Loucy (cell line): ENCODE measurements around the gene RFNG.

Experiments
- H2AFZ ChIP-seq: fragments of 200-600 bp; sonication (generic); 2 replicates; pipeline ENCODE4 v1.6.0; 2016; ENCODE audit warnings: antibody characterized with exemption, mild to moderate bottlenecking, low read length, moderate library complexity
- H3F3A ChIP-seq: fragments of 200-600 bp; 2 replicates; pipeline ENCODE4 v1.6.0; 2016; ENCODE audit warnings: antibody characterized with exemption, low read depth, mild to moderate bottlenecking
- H3K27me3 ChIP-seq: fragments of 200-600 bp; sonication (generic); 2 replicates; pipeline ENCODE4 v1.6.1; 2014; ENCODE audit warnings: low read length, mild to moderate bottlenecking; ENCODE audit not compliant: insufficient read depth, poor library complexity, severe bottlenecking
- H3K36me3 ChIP-seq: fragments of 200-600 bp; sonication (generic); 2 replicates; pipeline ENCODE4 v1.6.1; 2016; ENCODE audit warnings: low read length; ENCODE audit not compliant: insufficient read depth
- H3K4me1 ChIP-seq: fragments of 200-600 bp; sonication (generic); 2 replicates; pipeline ENCODE4 v1.5.1; 2014; ENCODE audit warnings: low read length, mild to moderate bottlenecking; ENCODE audit not compliant: insufficient read depth, poor library complexity, severe bottlenecking
- H3K4me2 ChIP-seq: fragments of 200-600 bp; sonication (generic); 2 replicates; pipeline ENCODE4 v1.6.0; 2014; ENCODE audit warnings: antibody characterized with exemption, low read length, low read depth, mild to moderate bottlenecking; ENCODE audit not compliant: poor library complexity, severe bottlenecking
- H3K4me3 ChIP-seq: fragments of 200-600 bp; sonication (generic); 2 replicates; pipeline ENCODE4 v1.5.1; 2014; ENCODE audit warnings: low read length, mild to moderate bottlenecking, mixed read lengths; ENCODE audit not compliant: poor library complexity, severe bottlenecking
- H3K79me2 ChIP-seq: fragments of 200-600 bp; sonication (generic); 2 replicates; pipeline ENCODE4 v1.6.1; 2014; ENCODE audit warnings: low read length; ENCODE audit not compliant: insufficient read depth
- H3K9ac ChIP-seq: fragments of 200-600 bp; sonication (generic); 2 replicates; pipeline ENCODE4 v1.6.0; 2014; ENCODE audit warnings: mild to moderate bottlenecking, low read depth, low read length, moderate library complexity; ENCODE audit not compliant: poor library complexity, severe bottlenecking
- H3K9me2 ChIP-seq: fragments of 200-600 bp; sonication (generic); replicated peaks from 2 replicates; pipeline ENCODE4 v1.6.1; 2016; ENCODE audit warnings: low read depth, low read length, mixed read lengths
- H3K9me3 ChIP-seq: fragments of 200-600 bp; sonication (generic); 2 replicates; pipeline ENCODE4 v1.6.1; 2014; ENCODE audit warnings: mild to moderate bottlenecking, antibody characterized with exemption, low read length, low read depth; ENCODE audit not compliant: insufficient read depth
- H4K20me1 ChIP-seq: fragments of 200-600 bp; sonication (generic); 2 replicates; pipeline ENCODE4 v1.6.0; 2014; ENCODE audit warnings: antibody characterized with exemption, low read length, mild to moderate bottlenecking; ENCODE audit not compliant: insufficient read depth, poor library complexity, severe bottlenecking
- EZH2phosphoT487 ChIP-seq: fragments of 200-600 bp; IDR thresholded peaks from 2 replicates; pipeline ENCODE4 v1.6.1; 2018; ENCODE audit warnings: antibody characterized with exemption, mild to moderate bottlenecking, moderate library complexity, borderline replicate concordance
- TF ChIP-seq, protein P1 (sequence below): fragments of 200-600 bp; sonication (generic); conservative IDR thresholded peaks from 2 replicates; pipeline ENCODE4 v1.5.1; 2014; ENCODE audit warnings: mild to moderate bottlenecking, antibody characterized with exemption, low read length

The RFNG gene

DNA sequence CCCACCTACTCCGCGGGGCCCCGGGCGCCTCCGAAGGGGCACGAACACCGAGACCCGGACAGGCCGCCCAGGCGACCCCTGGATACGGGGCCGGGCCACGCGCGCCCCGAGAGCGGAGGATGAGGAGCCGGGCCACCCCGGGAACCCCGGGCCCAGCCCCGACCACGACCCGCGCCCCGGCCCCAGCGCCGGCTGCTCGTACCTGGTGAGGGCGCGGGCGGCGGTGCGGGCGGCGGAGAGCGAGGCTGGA lies 46.2 kb upstream of the RFNG start:
- Histone ChIP-seq H3F3A (no peaks in the 10 kb centered on the region), H2AFZ (no peak overlapping the region), H3K36me3 (peaks cover 25% of the 10 kb centered on the region; the same call in 1 of the 2 replicates), H3K9ac (peak overlapping the region; percentile 93), H3K4me2 (peak overlapping the region; percentile 96), H3K9me3 (no peaks in the 10 kb centered on the region), H3K27me3 (no peaks in the 10 kb centered on the region), H3K9me2 (no peaks in the 10 kb centered on the region), H3K4me3 (peak overlapping the region; percentile 86), H3K4me1 (peaks cover 24% of the 10 kb centered on the region), H4K20me1 (peaks cover 43% of the 10 kb centered on the region), H3K79me2 (peaks cover 63% of the 10 kb centered on the region)
- no peak for TF ChIP-seq EZH2phosphoT487
- TF ChIP-seq, protein P1, sequence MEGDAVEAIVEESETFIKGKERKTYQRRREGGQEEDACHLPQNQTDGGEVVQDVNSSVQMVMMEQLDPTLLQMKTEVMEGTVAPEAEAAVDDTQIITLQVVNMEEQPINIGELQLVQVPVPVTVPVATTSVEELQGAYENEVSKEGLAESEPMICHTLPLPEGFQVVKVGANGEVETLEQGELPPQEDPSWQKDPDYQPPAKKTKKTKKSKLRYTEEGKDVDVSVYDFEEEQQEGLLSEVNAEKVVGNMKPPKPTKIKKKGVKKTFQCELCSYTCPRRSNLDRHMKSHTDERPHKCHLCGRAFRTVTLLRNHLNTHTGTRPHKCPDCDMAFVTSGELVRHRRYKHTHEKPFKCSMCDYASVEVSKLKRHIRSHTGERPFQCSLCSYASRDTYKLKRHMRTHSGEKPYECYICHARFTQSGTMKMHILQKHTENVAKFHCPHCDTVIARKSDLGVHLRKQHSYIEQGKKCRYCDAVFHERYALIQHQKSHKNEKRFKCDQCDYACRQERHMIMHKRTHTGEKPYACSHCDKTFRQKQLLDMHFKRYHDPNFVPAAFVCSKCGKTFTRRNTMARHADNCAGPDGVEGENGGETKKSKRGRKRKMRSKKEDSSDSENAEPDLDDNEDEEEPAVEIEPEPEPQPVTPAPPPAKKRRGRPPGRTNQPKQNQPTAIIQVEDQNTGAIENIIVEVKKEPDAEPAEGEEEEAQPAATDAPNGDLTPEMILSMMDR: no peak

DNA sequence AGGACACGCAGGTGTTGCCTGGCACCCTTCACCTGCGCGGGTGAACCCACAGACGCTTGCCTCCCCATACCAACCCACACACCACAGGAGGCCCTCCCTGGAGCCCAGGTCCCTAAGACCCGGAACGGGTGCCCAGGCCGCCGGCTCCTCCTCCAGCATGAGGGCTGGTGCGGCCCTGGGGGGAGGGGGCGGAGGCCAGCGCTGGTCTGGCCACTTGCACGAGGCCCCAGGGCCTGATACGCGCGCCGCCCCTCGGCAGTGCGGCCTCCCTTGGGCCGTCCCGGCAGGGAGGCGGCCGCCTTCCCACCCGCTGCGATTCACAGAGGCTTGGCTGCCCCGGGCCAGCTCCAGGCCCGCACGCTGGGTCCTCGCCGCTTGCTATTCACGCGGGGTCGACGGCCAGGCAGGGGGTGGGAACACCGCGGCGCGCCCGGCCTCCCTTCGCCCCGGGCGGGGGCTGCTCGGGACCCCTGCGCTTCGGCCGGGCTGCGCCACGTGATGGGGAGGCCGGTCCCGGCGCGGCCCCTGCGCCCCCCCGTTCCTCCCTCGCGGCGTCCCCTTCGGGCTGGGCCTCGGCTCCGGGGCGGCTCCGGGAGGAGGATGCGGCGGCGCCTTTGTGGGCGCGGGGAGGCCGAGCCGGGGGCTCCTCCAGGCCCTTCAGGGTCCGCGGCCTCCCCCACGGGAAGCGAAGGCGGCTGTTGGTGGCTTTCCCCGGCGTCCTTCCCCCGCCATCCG lies 45.7 kb upstream of the RFNG start:
- Histone ChIP-seq H3K36me3 (peaks cover 30% of the 10 kb centered on the region; the same call in 1 of the 2 replicates), H3K4me2 (peak overlapping the region; percentile 96)

GRCh38 chr17:82096709-82097183 lies 45.1 kb upstream of the RFNG start:
- H3K36me3 ChIP-seq: peaks cover 36% of the 10 kb centered on the region; the same call in 1 of the 2 replicates
- H3K9me2 ChIP-seq: no peaks in the 10 kb centered on the region
- peaks cover 24% of the 10 kb centered on the region for H3K4me1 ChIP-seq
- no peak for TF ChIP-seq EZH2phosphoT487
- TF ChIP-seq, protein P1: no peak
- peak overlapping the region; percentile 86 for H3K4me3 ChIP-seq
- H3K27me3 ChIP-seq: no peaks in the 10 kb centered on the region
- H3K9me3 ChIP-seq: no peaks in the 10 kb centered on the region
- H2AFZ ChIP-seq: no peak overlapping the region
- peaks cover 74% of the 10 kb centered on the region for H3K79me2 ChIP-seq
- peak overlapping the region; percentile 93 for H3K9ac ChIP-seq
- peak overlapping the region; percentile 96 for H3K4me2 ChIP-seq
- H4K20me1 ChIP-seq: peaks cover 52% of the 10 kb centered on the region
- H3F3A ChIP-seq: no peaks in the 10 kb centered on the region

More for the DNA sequence above, 45.7 kb upstream of the RFNG start:
- H3F3A ChIP-seq: no peaks in the 10 kb centered on the region
- TF ChIP-seq, protein P1: no peak
- TF ChIP-seq EZH2phosphoT487: no peak
- H4K20me1 ChIP-seq: peaks cover 47% of the 10 kb centered on the region
- H3K79me2 ChIP-seq: peaks cover 67% of the 10 kb centered on the region
- H3K9me2 ChIP-seq: no peaks in the 10 kb centered on the region
- peak overlapping the region; percentile 86 for H3K4me3 ChIP-seq
- no peaks in the 10 kb centered on the region for H3K9me3 ChIP-seq
- H2AFZ ChIP-seq: no peak overlapping the region
- peaks cover 24% of the 10 kb centered on the region for H3K4me1 ChIP-seq
- H3K27me3 ChIP-seq: no peaks in the 10 kb centered on the region
- H3K9ac ChIP-seq: peak overlapping the region; percentile 93
